GM21515 (cell line): Measurements from ENCODE around the gene SUSD1.
"Not testable (repeated sequence)": the region's sequence is repeated elsewhere in the genome, so short reads cannot be mapped to it uniquely, and the experiment has no call there.

ENCODE experiments used
- ATAC-seq: cut with Tn5 transposase; IDR thresholded peaks from one replicate; pipeline ENCODE4 v1.9.1; 2021; ENCODE audit not compliant: unreplicated experiment

SUSD1 gene

GRCh38 chr9:112174965-112175795 is at the start of gene SUSD1:
Gene SUSD1, minus strand, starts transcription at chr9:112175297. Its CDS starts 62 bp downstream, at chr9:112175235.
- ATAC-seq, result peak; percentile 59

- ATAC-seq, result peak; percentile 59
Observed at GRCh38 chr9:112224401-112225289, 49.5 kb upstream of the SUSD1 start.

GRCh38 chr9:112218908-112219307 is 43.8 kb upstream of the SUSD1 start:
- ATAC-seq, result peak; percentile 91

GRCh38 chr9:112212926-112213325 is 37.8 kb upstream of the SUSD1 start:
- ATAC-seq, result no peak

- ATAC-seq, result no peak
Observed at GRCh38 chr9:112207451-112207850, 32.4 kb upstream of the SUSD1 start.

- ATAC-seq, result no peak
Observed at GRCh38 chr9:112203536-112203935, 28.4 kb upstream of the SUSD1 start.

GRCh38 chr9:112200711-112201110 is 25.6 kb upstream of the SUSD1 start:
- ATAC-seq, result no peak

GRCh38 chr9:112198646-112199045 is 23.5 kb upstream of the SUSD1 start:
- no peak for ATAC-seq

GRCh38 chr9:112194969-112195431 is 19.9 kb upstream of the SUSD1 start:
- ATAC-seq, result no peak

GRCh38 chr9:112193572-112194288 is 18.6 kb upstream of the SUSD1 start:
- no peak for ATAC-seq

- ATAC-seq, result not testable (repeated sequence)
Observed at GRCh38 chr9:112190320-112190719, 15.2 kb upstream of the SUSD1 start.

- no peak for ATAC-seq
Observed at GRCh38 chr9:112188884-112189283, 13.8 kb upstream of the SUSD1 start.

GRCh38 chr9:112187404-112187803 is 12.3 kb upstream of the SUSD1 start:
- no peak for ATAC-seq

GRCh38 chr9:112186695-112187094 is 11.6 kb upstream of the SUSD1 start:
- no peak for ATAC-seq

- no peak for ATAC-seq
Observed at GRCh38 chr9:112184946-112185345, 9.8 kb upstream of the SUSD1 start.

GRCh38 chr9:112184221-112184620 is 9.1 kb upstream of the SUSD1 start:
- no peak for ATAC-seq

GRCh38 chr9:112180387-112180881 is 5.3 kb upstream of the SUSD1 start:
- ATAC-seq, result no peak

GRCh38 chr9:112179816-112180215 is 4.7 kb upstream of the SUSD1 start:
- ATAC-seq, result no peak

GRCh38 chr9:112176524-112176923 is 1.4 kb upstream of the SUSD1 start:
- ATAC-seq, result no peak

GRCh38 chr9:112175796-112176315 is 759 bp upstream of the SUSD1 start:
- ATAC-seq, result no peak
